Frontal cortex (tissue), 4 donors: ENCODE measurements around the gene FRAS1. TPM values are rescaled to one million over a fixed set of nuclear protein-coding genes. Genes with fewer than 3 reads are reported as not detected.

Source experiments
- DNase-seq, 2 donors: peaks; one replicate each; pipeline ENCODE4 v3.0.0; 2012; ENCODE audit warnings: low spot score in 2 of 2
- FAIRE-seq: peaks from 2 replicates; lab custom pipeline; 2012; peaks lifted over from hg19 to GRCh38; lab: Jason Lieb, UNC
- small RNA-seq: library from RNA; depleted of rRNA; stranded (forward); fragments of <200 nt; gene quantifications from one replicate; pipeline ENCODE3, GENCODE V24; 2014
- total RNA-seq: library from RNA; depleted of rRNA; stranded (reverse); fragments of >200 nt; gene quantifications from one replicate; pipeline ENCODE4 v1.2.3, GENCODE V29; 2014
- donor health status: control.
- donor health status: control.
- donor health status: control.

Gene FRAS1
- total RNA-seq, 1 donor from 2014 or later: 13.0 TPM

- no peak for FAIRE-seq
- DNase-seq: no peak
Observed at GRCh38 chr4:78581618-78582017, 524.5 kb downstream of the FRAS1 start.

DNA sequence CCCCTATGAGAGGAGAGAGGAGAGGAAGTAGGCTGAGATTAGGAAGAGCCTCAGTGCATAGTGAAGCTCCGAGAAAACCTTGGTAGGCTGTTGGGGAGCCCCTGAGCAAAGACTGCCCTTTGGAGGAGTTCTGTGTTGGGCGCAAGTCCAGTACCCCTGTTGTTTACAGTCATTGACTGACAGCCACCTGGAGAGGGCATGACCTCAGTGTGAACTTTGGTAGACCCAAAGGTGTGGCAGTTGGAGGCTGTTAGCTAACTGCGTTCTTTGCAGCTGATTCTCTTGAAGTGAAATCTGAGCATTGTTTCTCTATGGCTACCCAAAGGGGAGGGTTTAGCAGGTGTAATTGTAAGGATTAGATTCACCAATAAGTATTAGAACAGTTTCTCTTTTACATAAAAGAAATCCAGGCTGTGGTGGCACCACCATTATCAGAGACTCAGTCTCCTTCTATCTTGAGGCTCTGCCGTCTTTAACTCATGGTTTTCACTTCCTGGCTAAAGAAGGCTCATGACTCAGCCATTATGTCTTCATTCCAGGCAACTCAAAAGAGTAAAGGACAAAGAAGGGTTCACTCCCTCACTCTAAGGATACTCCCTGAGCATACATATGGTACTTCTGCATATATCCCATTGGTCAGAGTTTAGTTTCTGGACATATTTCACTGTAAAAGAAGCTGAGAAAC lies 527.9 kb downstream of the FRAS1 start:
- no peak for FAIRE-seq
- DNase-seq: no peak

- DNase-seq (no peak), FAIRE-seq (no peak)
Observed at GRCh38 chr4:78585633-78586032, 528.5 kb downstream of the FRAS1 start.

DNA sequence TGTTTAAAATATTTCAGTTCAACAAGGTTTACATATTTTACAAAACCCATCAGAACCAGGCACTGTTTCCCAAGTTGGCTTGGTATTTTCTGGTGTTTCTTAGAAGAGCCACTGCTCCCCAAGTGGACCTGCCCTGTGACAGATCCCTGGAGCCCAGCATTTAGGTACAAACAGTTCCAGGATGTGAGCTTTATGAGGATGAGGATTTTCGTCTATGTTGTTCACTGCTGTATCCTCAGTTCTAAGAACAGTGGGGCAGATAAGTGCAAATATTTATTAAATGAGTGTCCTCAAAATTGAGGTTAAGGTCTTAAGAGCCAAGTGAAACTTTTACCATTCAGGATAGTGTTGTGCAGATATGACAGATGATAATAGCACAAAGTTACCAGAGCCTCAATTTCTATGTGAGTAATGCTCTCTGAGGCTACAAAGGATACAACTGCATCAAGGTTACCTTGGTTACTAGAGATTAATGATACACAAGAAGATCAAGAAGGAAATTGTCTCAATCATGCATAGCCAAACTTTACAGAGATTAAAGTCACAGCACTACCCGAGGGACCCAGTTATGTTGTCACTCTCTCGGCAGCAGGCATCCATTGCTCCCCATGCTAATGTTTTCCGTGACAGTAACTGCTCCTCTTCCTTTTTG lies 531.9 kb downstream of the FRAS1 start:
- FAIRE-seq (no peak), DNase-seq (no peak)

- DNase-seq (no peak), FAIRE-seq (no peak)
Observed at GRCh38 chr4:78591404-78591803, 534.3 kb downstream of the FRAS1 start.

- no peak for DNase-seq
- FAIRE-seq: no peak
Observed at GRCh38 chr4:78592088-78592783, 535.1 kb downstream of the FRAS1 start.

Small RNA genes lying within 50 kb of the gene (small RNA-seq; reads per million reads assigned to genes)
- gene AC114801.3: not detected

Other genes with a start within 250 kb of the FRAS1 start
- gene CNOT6L, start 238.0 kb upstream of the FRAS1 start, total RNA-seq: 40.4 TPM
- 39.9 TPM for gene MRPL1, start 194.5 kb upstream of the FRAS1 start, total RNA-seq